Hematopoietic multipotent progenitor cell treated with erythropoietin and hydrocortisone succinate and interleukin-3 and kit ligand, for 4 days (in vitro differentiated cells): ENCODE measurements around the gene MAB21L2.
"Not testable (repeated sequence)": the region's sequence is repeated elsewhere in the genome, so short reads cannot be mapped to it uniquely, and the experiment has no call there.

Experiments used
- DNase-seq: peaks from one replicate; pipeline ENCODE4 v3.0.0-alpha.2; 2015

MAB21L2 gene

GRCh38 chr4:150582146-150582872, at the start of gene MAB21L2:
MAB21L2 (plus strand) TSS chr4:150582151; CDS start chr4:150583030, 879 bp downstream.
- no peak for DNase-seq

GRCh38 chr4:150533673-150534072, 48.3 kb upstream of the MAB21L2 start:
- DNase-seq = no peak

- no peak for DNase-seq
These were observed 47.1 kb upstream of the MAB21L2 start for GRCh38 chr4:150534818-150535217.

- DNase-seq = not testable (repeated sequence)
These were observed 44.0 kb upstream of the MAB21L2 start for GRCh38 chr4:150537911-150538310.

GRCh38 chr4:150540536-150540935, 41.4 kb upstream of the MAB21L2 start:
- DNase-seq = no peak

- no peak for DNase-seq
These were observed 41.0 kb upstream of the MAB21L2 start for GRCh38 chr4:150540959-150541360.

GRCh38 chr4:150541681-150542080, 40.3 kb upstream of the MAB21L2 start:
- DNase-seq = no peak

- DNase-seq = peak; percentile 17
These were observed 38.9 kb upstream of the MAB21L2 start for GRCh38 chr4:150543042-150543441.

GRCh38 chr4:150546286-150546685, 35.7 kb upstream of the MAB21L2 start:
- DNase-seq = no peak

- DNase-seq = no peak
These were observed 34.7 kb upstream of the MAB21L2 start for GRCh38 chr4:150547154-150547838.

- DNase-seq = not testable (repeated sequence)
These were observed 24.1 kb upstream of the MAB21L2 start for GRCh38 chr4:150557811-150558210.

GRCh38 chr4:150561143-150561737, 20.7 kb upstream of the MAB21L2 start:
- DNase-seq = no peak

GRCh38 chr4:150562250-150562649, 19.7 kb upstream of the MAB21L2 start:
- DNase-seq = no peak

GRCh38 chr4:150562751-150563150, 19.2 kb upstream of the MAB21L2 start:
- DNase-seq = no peak

GRCh38 chr4:150564967-150565366, 17.0 kb upstream of the MAB21L2 start:
- DNase-seq = not testable (repeated sequence)

GRCh38 chr4:150567070-150567469, 14.9 kb upstream of the MAB21L2 start:
- DNase-seq = no peak

- DNase-seq = peak; percentile 15
These were observed 12.5 kb upstream of the MAB21L2 start for GRCh38 chr4:150569384-150569987.

GRCh38 chr4:150569998-150570535, 11.9 kb upstream of the MAB21L2 start:
- no peak for DNase-seq

GRCh38 chr4:150570862-150571261, 11.1 kb upstream of the MAB21L2 start:
- peak; percentile 39 for DNase-seq

- DNase-seq = peak; percentile 69
These were observed 9.0 kb upstream of the MAB21L2 start for GRCh38 chr4:150572704-150573504.

- peak; percentile 60 for DNase-seq
These were observed 8.4 kb upstream of the MAB21L2 start for GRCh38 chr4:150573534-150573933.

- DNase-seq = no peak
These were observed 7.3 kb upstream of the MAB21L2 start for GRCh38 chr4:150574678-150575077.
